ENCODE data around the gene KNTC1. TPM values are rescaled to one million over a fixed set of nuclear protein-coding genes. Genes with fewer than 3 reads are reported as not detected.

KNTC1 gene
- total and polyA plus RNA-seq, 2 of the 8 experiments (the other 6 are each of a cell fraction or from before 2014, with no cell fraction given) = 52.7 to 80.2 TPM

- TF ChIP-seq CHD7 (IDR thresholded peaks at IDR 0.05; ENCODE audit: insufficient replicate concordance, low read length) (no peak), BACH1 (IDR thresholded peaks at IDR 0.05; ENCODE audit: low read length) (no peak), KDM4A (IDR thresholded peaks at IDR 0.05; ENCODE audit: low read depth, low read length, severe bottlenecking) (no peak), MAFK (IDR thresholded peaks at IDR 0.05; ENCODE audit: low read depth, low read length) (no peak), USF2 (IDR thresholded peaks at IDR 0.05; ENCODE audit: low read length) (no peak), JUND (IDR thresholded peaks at IDR 0.05; ENCODE audit: low read length) (no peak), SAP30 (IDR thresholded peaks at IDR 0.05; ENCODE audit: insufficient read depth, insufficient replicate concordance, low read length) (no peak)
These were observed 8.1 kb upstream of the KNTC1 start (continued) for GRCh38 chr12:122518908-122519307.
